SK-N-SH treated with all-trans-retinoic acid at 6 μM for 48 hours (cell line): Measurements from ENCODE around the gene THADA.

Experiments used
- ARNTL ChIP-seq: fragments of 450-650 bp; formaldehyde crosslinking; IDR thresholded peaks from 2 replicates; pipeline ENCODE4 v1.5.0; 2020; ENCODE audit warnings: low read depth, mild to moderate bottlenecking, moderate library complexity, borderline replicate concordance
- ESRRG ChIP-seq: fragments of 250-450 bp; sonication (Bioruptor Pico); IDR thresholded peaks from 2 replicates; pipeline ENCODE4 v1.6.1; 2021; ENCODE audit warnings: mild to moderate bottlenecking
- GLIS3 ChIP-seq: fragments of 250-450 bp; sonication (Bioruptor Pico); IDR thresholded peaks from 2 replicates; pipeline ENCODE4 v1.5.0; 2020; ENCODE audit warnings: mild to moderate bottlenecking, moderate library complexity
- OSR1 ChIP-seq: fragments of 250-450 bp; sonication (Bioruptor Pico); IDR thresholded peaks from 2 replicates; pipeline ENCODE4 v1.8.0; 2022; ENCODE audit warnings: moderate library complexity, mild to moderate bottlenecking, inconsistent platforms
- PATZ1 ChIP-seq: fragments of 250-450 bp; sonication (Bioruptor Pico); IDR thresholded peaks from 2 replicates; pipeline ENCODE4 v1.8.0; 2020; ENCODE audit warnings: mild to moderate bottlenecking, moderate library complexity, borderline replicate concordance
- PPARA ChIP-seq: fragments of 250-450 bp; sonication (Bioruptor Pico); IDR thresholded peaks from 2 replicates; pipeline ENCODE4 v1.5.0; 2020; ENCODE audit warnings: mild to moderate bottlenecking, borderline replicate concordance
- RARB ChIP-seq: fragments of 250-450 bp; sonication (Bioruptor Pico); IDR thresholded peaks from 2 replicates; pipeline ENCODE4 v1.8.0; 2021; ENCODE audit warnings: mild to moderate bottlenecking, moderate library complexity
- TOX ChIP-seq: fragments of 250-450 bp; sonication (Bioruptor Pico); IDR thresholded peaks from 2 replicates; pipeline ENCODE4 v1.8.0; 2021; ENCODE audit warnings: mild to moderate bottlenecking, moderate library complexity, borderline replicate concordance
- ZC3H10 ChIP-seq: fragments of 250-450 bp; sonication (Bioruptor Pico); IDR thresholded peaks from 2 replicates; pipeline ENCODE4 v1.5.1; 2021; ENCODE audit warnings: mild to moderate bottlenecking, moderate library complexity
- ZFP3 ChIP-seq: fragments of 250-450 bp; sonication (Bioruptor Pico); IDR thresholded peaks from 2 replicates; pipeline ENCODE4 v1.5.0; 2020; ENCODE audit warnings: mild to moderate bottlenecking, moderate library complexity
- ZFP30 ChIP-seq: fragments of 450-650 bp; formaldehyde crosslinking; IDR thresholded peaks from 2 replicates; pipeline ENCODE4 v1.5.0; 2022; ENCODE audit warnings: mild to moderate bottlenecking, moderate library complexity
- ZNF565 ChIP-seq: fragments of 450-650 bp; formaldehyde crosslinking; conservative IDR thresholded peaks from 2 replicates; pipeline ENCODE4 v1.5.0; 2020; ENCODE audit warnings: low read depth, mild to moderate bottlenecking, moderate library complexity
- TF ChIP-seq, protein P1 (sequence below): fragments of 250-450 bp; sonication (Bioruptor Pico); IDR thresholded peaks from 2 replicates; pipeline ENCODE4 v1.5.0; 2020; ENCODE audit warnings: mild to moderate bottlenecking, moderate library complexity
- TF ChIP-seq, protein P2 (sequence below): fragments of 250-450 bp; sonication (Bioruptor Pico); IDR thresholded peaks from 2 replicates; pipeline ENCODE4 v1.5.1; 2020; ENCODE audit warnings: low read depth, mild to moderate bottlenecking, moderate library complexity

- TF ChIP-seq ZFP30 (no peak), GLIS3 (CRISPR knock-in tag) (no peak), ZFP3 (no peak), ARNTL (no peak), RARB (no peak), PPARA (CRISPR knock-in tag) (no peak), ZNF565 (CRISPR knock-in tag) (no peak), PATZ1 (no peak), ESRRG (CRISPR knock-in tag) (no peak), OSR1 (no peak), TOX (CRISPR knock-in tag) (no peak), ZC3H10 (no peak)
- TF ChIP-seq, protein P1, sequence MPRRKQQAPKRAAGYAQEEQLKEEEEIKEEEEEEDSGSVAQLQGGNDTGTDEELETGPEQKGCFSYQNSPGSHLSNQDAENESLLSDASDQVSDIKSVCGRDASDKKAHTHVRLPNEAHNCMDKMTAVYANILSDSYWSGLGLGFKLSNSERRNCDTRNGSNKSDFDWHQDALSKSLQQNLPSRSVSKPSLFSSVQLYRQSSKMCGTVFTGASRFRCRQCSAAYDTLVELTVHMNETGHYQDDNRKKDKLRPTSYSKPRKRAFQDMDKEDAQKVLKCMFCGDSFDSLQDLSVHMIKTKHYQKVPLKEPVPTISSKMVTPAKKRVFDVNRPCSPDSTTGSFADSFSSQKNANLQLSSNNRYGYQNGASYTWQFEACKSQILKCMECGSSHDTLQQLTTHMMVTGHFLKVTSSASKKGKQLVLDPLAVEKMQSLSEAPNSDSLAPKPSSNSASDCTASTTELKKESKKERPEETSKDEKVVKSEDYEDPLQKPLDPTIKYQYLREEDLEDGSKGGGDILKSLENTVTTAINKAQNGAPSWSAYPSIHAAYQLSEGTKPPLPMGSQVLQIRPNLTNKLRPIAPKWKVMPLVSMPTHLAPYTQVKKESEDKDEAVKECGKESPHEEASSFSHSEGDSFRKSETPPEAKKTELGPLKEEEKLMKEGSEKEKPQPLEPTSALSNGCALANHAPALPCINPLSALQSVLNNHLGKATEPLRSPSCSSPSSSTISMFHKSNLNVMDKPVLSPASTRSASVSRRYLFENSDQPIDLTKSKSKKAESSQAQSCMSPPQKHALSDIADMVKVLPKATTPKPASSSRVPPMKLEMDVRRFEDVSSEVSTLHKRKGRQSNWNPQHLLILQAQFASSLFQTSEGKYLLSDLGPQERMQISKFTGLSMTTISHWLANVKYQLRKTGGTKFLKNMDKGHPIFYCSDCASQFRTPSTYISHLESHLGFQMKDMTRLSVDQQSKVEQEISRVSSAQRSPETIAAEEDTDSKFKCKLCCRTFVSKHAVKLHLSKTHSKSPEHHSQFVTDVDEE (CRISPR knock-in tag) = no peak
- TF ChIP-seq, protein P2, sequence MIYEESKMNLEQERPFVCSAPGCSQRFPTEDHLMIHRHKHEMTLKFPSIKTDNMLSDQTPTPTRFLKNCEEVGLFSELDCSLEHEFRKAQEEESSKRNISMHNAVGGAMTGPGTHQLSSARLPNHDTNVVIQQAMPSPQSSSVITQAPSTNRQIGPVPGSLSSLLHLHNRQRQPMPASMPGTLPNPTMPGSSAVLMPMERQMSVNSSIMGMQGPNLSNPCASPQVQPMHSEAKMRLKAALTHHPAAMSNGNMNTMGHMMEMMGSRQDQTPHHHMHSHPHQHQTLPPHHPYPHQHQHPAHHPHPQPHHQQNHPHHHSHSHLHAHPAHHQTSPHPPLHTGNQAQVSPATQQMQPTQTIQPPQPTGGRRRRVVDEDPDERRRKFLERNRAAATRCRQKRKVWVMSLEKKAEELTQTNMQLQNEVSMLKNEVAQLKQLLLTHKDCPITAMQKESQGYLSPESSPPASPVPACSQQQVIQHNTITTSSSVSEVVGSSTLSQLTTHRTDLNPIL (CRISPR knock-in tag) = no peak
Measured at GRCh38 chr2:43355399-43355798, 240.4 kb downstream of the THADA start.
